ENCODE results near the gene ROBO2. TPM values are rescaled to one million over a fixed set of nuclear protein-coding genes. Genes with fewer than 3 reads are reported as not detected.

ROBO2 gene
- polyA plus RNA-seq, 1 experiment: 1.6 TPM

GRCh38 chr3:77038468-77038929 is 1.4 kb upstream of the ROBO2 start:
- POLR2A ChIA-PET: no interaction called here
- Histone ChIP-seq H3K36me3 (ENCODE audit: control insufficient read depth, insufficient read depth, low read length) (no peaks in the 10 kb centered on the region), H3K27me3 (ENCODE audit: control insufficient read depth, insufficient read depth, low read length) (peaks cover 16% of the 10 kb centered on the region), H3K4me3 (ENCODE audit: low read depth, low read length) (peak overlapping the region; percentile 59)
- peak; percentile 44 for DNase-seq (ENCODE audit: low read depth)
- CTCF ChIA-PET: interaction anchor here (0.6 to 1.8 kb wide), 13 partner anchors 10 to 1609 kb away, joined by 3 to 15 read pairs (median 3); no protein-coding TSS in a partner anchor
- peak; percentile 68 for TF ChIP-seq CTCF (IDR thresholded peaks at IDR 0.05; ENCODE audit: insufficient read depth, low read depth, low read length)

GRCh38 chr3:77038930-77039605 is 831 bp upstream of the ROBO2 start:
- CTCF ChIA-PET: interaction anchor here (0.6 to 1.8 kb wide), 15 partner anchors 9 to 1609 kb away, joined by 3 to 15 read pairs (median 3); no protein-coding TSS in a partner anchor
- POLR2A ChIA-PET: interaction anchor here (0.6 kb wide), 1 partner anchor 1169 kb away, joined by 3 read pairs; no protein-coding TSS in a partner anchor
- DNase-seq (ENCODE audit: low read depth): no peak
- H3K4me3 ChIP-seq (ENCODE audit: low read depth, low read length): peak overlapping the region; percentile 59
- TF ChIP-seq CTCF (IDR thresholded peaks at IDR 0.05; ENCODE audit: insufficient read depth, low read depth, low read length): no peak
- no peaks in the 10 kb centered on the region for H3K36me3 ChIP-seq (ENCODE audit: control insufficient read depth, insufficient read depth, low read length)
- H3K27me3 ChIP-seq (ENCODE audit: control insufficient read depth, insufficient read depth, low read length): peaks cover 16% of the 10 kb centered on the region

GRCh38 chr3:77040216-77040615 is 317 bp downstream of the ROBO2 start:
- no peak for TF ChIP-seq CTCF (IDR thresholded peaks at IDR 0.05; ENCODE audit: insufficient read depth, low read depth, low read length)
- ChIA-PET POLR2A (no interaction called here), CTCF (interaction anchor here (0.6 to 0.9 kb wide), 3 partner anchors 216 to 1605 kb away, joined by 3 to 4 read pairs (median 3); no protein-coding TSS in a partner anchor)
- peaks cover 16% of the 10 kb centered on the region for H3K27me3 ChIP-seq (ENCODE audit: control insufficient read depth, insufficient read depth, low read length)
- peak overlapping the region; percentile 59 for H3K4me3 ChIP-seq (ENCODE audit: low read depth, low read length)
- H3K36me3 ChIP-seq (ENCODE audit: control insufficient read depth, insufficient read depth, low read length): no peaks in the 10 kb centered on the region
- DNase-seq (ENCODE audit: low read depth): no peak

- POLR2A ChIA-PET: no interaction called here
These were observed 1.2 kb downstream of the ROBO2 start for GRCh38 chr3:77040926-77041722.

More at GRCh38 chr3:77040926-77041722, 1.2 kb downstream of the ROBO2 start:
- CTCF ChIA-PET: interaction anchor here (0.8 kb wide), 1 partner anchor 1606 kb away, joined by 3 read pairs; no protein-coding TSS in a partner anchor
- no peak for DNase-seq (ENCODE audit: low read depth)
- H3K27me3 ChIP-seq (ENCODE audit: control insufficient read depth, insufficient read depth, low read length): peaks cover 16% of the 10 kb centered on the region
- no peak overlapping the region; the same call in 1 of the 2 replicates for H3K4me3 ChIP-seq (ENCODE audit: low read depth, low read length)
- H3K36me3 ChIP-seq (ENCODE audit: control insufficient read depth, insufficient read depth, low read length): no peaks in the 10 kb centered on the region
- no peak for TF ChIP-seq CTCF (IDR thresholded peaks at IDR 0.05; ENCODE audit: insufficient read depth, low read depth, low read length)

All from BJ (cell line).